Endodermal cell (in vitro differentiated cells): ENCODE results near the gene PRELP. TPM values are rescaled to one million over a fixed set of nuclear protein-coding genes. Genes with fewer than 3 reads are reported as not detected.

Experiments
- DNase-seq: peaks from one replicate; pipeline ENCODE4 v3.0.0-alpha.2; 2017
- H3K27ac ChIP-seq: 2 replicates; pipeline ENCODE4 v1.5.1; 2013; ENCODE audit warnings: mild to moderate bottlenecking, low read depth, low read length, moderate library complexity
- H3K27me3 ChIP-seq: 2 replicates; pipeline ENCODE4 v1.6.1; 2013; ENCODE audit warnings: mild to moderate bottlenecking, low read length, moderate library complexity; ENCODE audit not compliant: insufficient read depth, control insufficient read depth, poor library complexity, severe bottlenecking
- H3K36me3 ChIP-seq: 2 replicates; pipeline ENCODE4 v1.7.0; 2013; ENCODE audit warnings: mild to moderate bottlenecking, low read length, moderate library complexity; ENCODE audit not compliant: control insufficient read depth, insufficient read depth
- H3K4me1 ChIP-seq: one replicate; pipeline ENCODE4 v1.7.0; 2013; ENCODE audit warnings: low read length; ENCODE audit not compliant: control insufficient read depth, insufficient read depth
- H3K4me3 ChIP-seq: 2 replicates; pipeline ENCODE4 v1.5.1; 2013; ENCODE audit warnings: mild to moderate bottlenecking, low read length, moderate library complexity
- H3K9ac ChIP-seq: 2 replicates; pipeline ENCODE4 v1.6.1; 2013; ENCODE audit warnings: mild to moderate bottlenecking, low read length, moderate library complexity; ENCODE audit not compliant: poor library complexity, severe bottlenecking; ENCODE audit errors: extremely low read depth
- H3K9me3 ChIP-seq: 2 replicates; pipeline ENCODE4 v1.6.1; 2013; ENCODE audit warnings: mild to moderate bottlenecking, low read length, moderate library complexity; ENCODE audit not compliant: control insufficient read depth
- H3K27ac Mint-ChIP-seq: 2 replicates; pipeline ENCODE4 v1.8.0; 2020; ENCODE audit warnings: mixed read lengths
- H3K27me3 Mint-ChIP-seq: 2 replicates; pipeline ENCODE4 v1.8.0; 2021; ENCODE audit warnings: mild to moderate bottlenecking, mixed read lengths; ENCODE audit not compliant: insufficient read depth
- H3K36me3 Mint-ChIP-seq: 2 replicates; pipeline ENCODE4 v1.8.0; 2020; ENCODE audit warnings: low read depth, mixed read lengths
- H3K4me1 Mint-ChIP-seq: 2 replicates; pipeline ENCODE4 v1.8.0; 2020; ENCODE audit warnings: mixed read lengths
- H3K4me3 Mint-ChIP-seq: 2 replicates; pipeline ENCODE4 v1.8.0; 2020; ENCODE audit warnings: mild to moderate bottlenecking, moderate library complexity, mixed read lengths
- H3K9me3 Mint-ChIP-seq: 2 replicates; pipeline ENCODE4 v1.8.0; 2020; ENCODE audit warnings: mild to moderate bottlenecking, mixed read lengths
- CTCF ChIP-seq: fragments of 200-600 bp; sonication (generic); conservative IDR thresholded peaks from 2 replicates; pipeline ENCODE4 v1.5.0; 2021; ENCODE audit warnings: antibody characterized with exemption, mild to moderate bottlenecking
- WGBS, 2 experiments: methylation state at CpG; one replicate each; pipeline versions ENCODE4 v1.1.5 to v1.1.7; 2013; ENCODE audit warnings: missing lambda C conversion rate in 2 of 2, mixed read lengths in 1 of 2; ENCODE audit not compliant: insufficient coverage in 1 of 2, insufficient read length in 1 of 2; 5-methylcytosine and 5-hydroxymethylcytosine counted together
- total RNA-seq, 2 donors: library from RNA; stranded (reverse); fragmentation: NEBNext Ultra II Directional in 1 of 2; extraction: Animal tissue kit (Norgen Biotek cat#: 25700) in 1 of 2; gene quantifications; 2 replicates in 1 of 2; 3 replicates in 1 of 2; pipeline ENCODE4 v1.2.1, GENCODE V29; 2021

The PRELP gene
- total RNA-seq, 2 donors from 2014 or later: 0.66 to 3.9 TPM

- Histone ChIP-seq H3K27ac (no peak overlapping the region), H3K4me1 (no peaks in the 10 kb centered on the region), H3K9me3 (no peaks in the 10 kb centered on the region), H3K27me3 (no peaks in the 10 kb centered on the region), H3K36me3 (no peaks in the 10 kb centered on the region), H3K9ac (no peak overlapping the region), H3K4me3 (no peak overlapping the region)
- Mint-ChIP-seq H3K27me3 (peaks cover 6% of the 10 kb centered on the region), H3K4me1 (peaks cover 23% of the 10 kb centered on the region), H3K27ac (no peak overlapping the region), H3K4me3 (no peak overlapping the region), H3K9me3 (no peaks in the 10 kb centered on the region), H3K36me3 (no peaks in the 10 kb centered on the region)
- no peak for TF ChIP-seq CTCF
- DNase-seq: no peak
- 61 to 77% methylated on average over 4 to 8 of the region's 8 CpGs for WGBS, 2 experiments
These were observed 16.6 kb downstream of the PRELP start for GRCh38 chr1:203492082-203492747.

GRCh38 chr1:203492748-203493130 lies 17.1 kb downstream of the PRELP start:
- no peak overlapping the region for H3K9ac ChIP-seq

GRCh38 chr1:203493901-203494300 lies 18.3 kb downstream of the PRELP start, which contains the start of gene OPTC:
Gene OPTC (plus strand): TSS chr1:203494153. CDS start chr1:203496006, 1,853 bp downstream.
- no peak for DNase-seq
- Histone ChIP-seq H3K9me3 (no peaks in the 10 kb centered on the region), H3K27me3 (no peaks in the 10 kb centered on the region), H3K9ac (no peak within 1 kb of the TSS), H3K36me3 (no peaks in the 10 kb centered on the region), H3K27ac (no peak within 1 kb of the TSS), H3K4me1 (no peaks in the 10 kb centered on the region), H3K4me3 (no peak within 1 kb of the TSS)
- Mint-ChIP-seq H3K9me3 (no peaks in the 10 kb centered on the region), H3K4me3 (no peak within 1 kb of the TSS), H3K4me1 (peaks cover 21% of the 10 kb centered on the region), H3K27ac (no peak within 1 kb of the TSS), H3K36me3 (no peaks in the 10 kb centered on the region), H3K27me3 (peaks cover 9% of the 10 kb centered on the region)
- WGBS, 2 experiments: 82% methylated on average over 5 of the region's 5 CpGs; no CpG with 5 or more reads in 1 of the 2 experiments
- TF ChIP-seq CTCF: no peak

More at GRCh38 chr1:203492748-203493130, 17.1 kb downstream of the PRELP start:
- Mint-ChIP-seq H3K9me3 (no peaks in the 10 kb centered on the region), H3K27ac (no peak overlapping the region), H3K27me3 (peaks cover 6% of the 10 kb centered on the region), H3K4me1 (peaks cover 22% of the 10 kb centered on the region), H3K4me3 (no peak overlapping the region), H3K36me3 (no peaks in the 10 kb centered on the region)
- Histone ChIP-seq H3K9me3 (no peaks in the 10 kb centered on the region), H3K27ac (no peak overlapping the region), H3K4me3 (no peak overlapping the region), H3K27me3 (no peaks in the 10 kb centered on the region), H3K4me1 (no peaks in the 10 kb centered on the region), H3K36me3 (no peaks in the 10 kb centered on the region)
- 88 to 92% methylated on average over 3 to 6 of the region's 6 CpGs for WGBS, 2 experiments
- TF ChIP-seq CTCF: no peak
- DNase-seq: no peak
